Activated CD4-positive, alpha-beta T cell treated with anti-CD3 and anti-CD28 coated beads, Interleukin-2, amount 10 ng/mL, durations not matched to agents 7 days and 5 days (primary cell): ENCODE results near the gene DAPP1. TPM values are rescaled to one million over a fixed set of nuclear protein-coding genes. Genes with fewer than 3 reads are reported as not detected.
A peak's percentile ranks its signal among the peaks of the same experiment; 100 is the strongest.

ENCODE experiments used
- CTCF ChIA-PET: fragments of 350-600 bp; sonication (Branson Sonifier 250); formaldehyde crosslinking; loops from one replicate; lab custom pipeline; 2021; ENCODE audit warnings: antibody characterized with exemption; lab: Charles Lee
- POLR2A ChIA-PET: fragments of 350-600 bp; sonication (Branson Sonifier 250); formaldehyde crosslinking; loops from one replicate; lab custom pipeline; 2021; ENCODE audit warnings: antibody characterized with exemption; lab: Charles Lee
- DNase-seq: peaks from one replicate; pipeline ENCODE4 v3.0.0-alpha.2; 2020
- H3K27ac Mint-ChIP-seq: one replicate; pipeline ENCODE4 v1.8.0; 2021; ENCODE audit warnings: mild to moderate bottlenecking, moderate library complexity, mixed read lengths
- H3K27me3 Mint-ChIP-seq: one replicate; pipeline ENCODE4 v1.8.0; 2021; ENCODE audit warnings: mixed read lengths
- H3K36me3 Mint-ChIP-seq: one replicate; pipeline ENCODE4 v1.8.0; 2021; ENCODE audit warnings: low read depth, mixed read lengths
- H3K4me1 Mint-ChIP-seq: one replicate; pipeline ENCODE4 v1.8.0; 2021; ENCODE audit warnings: mixed read lengths
- H3K4me3 Mint-ChIP-seq: one replicate; pipeline ENCODE4 v1.8.0; 2021; ENCODE audit warnings: mild to moderate bottlenecking, moderate library complexity, mixed read lengths
- H3K9me3 Mint-ChIP-seq: one replicate; pipeline ENCODE4 v1.8.0; 2021; ENCODE audit warnings: mixed read lengths
- total RNA-seq, 2 experiments: library from RNA; stranded (reverse); gene quantifications; one replicate each; pipeline ENCODE4 v1.2.3, GENCODE V29; 2021

Gene DAPP1
- total RNA-seq, 2 experiments from 2014 or later: 39.5 TPM

DNA sequence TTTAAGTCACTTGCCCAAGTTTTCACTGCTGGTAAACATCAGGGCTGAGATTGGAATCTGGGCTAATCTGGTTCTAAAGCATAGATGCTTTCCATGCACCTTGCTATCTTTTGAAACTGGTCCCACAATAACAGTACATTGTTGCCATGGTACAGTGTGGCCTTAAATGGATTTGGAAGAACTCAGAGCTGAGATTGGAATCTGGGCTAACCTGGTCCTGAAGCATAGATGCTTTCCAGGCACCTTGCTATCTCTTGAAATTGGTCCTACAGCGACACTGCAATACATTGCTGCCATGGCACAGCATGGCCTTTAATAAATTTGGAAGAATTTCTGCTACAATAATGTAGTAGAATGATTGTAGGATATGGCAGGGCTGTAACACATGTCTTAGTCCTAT, 28.6 kb downstream of the DAPP1 start:
- Mint-ChIP-seq H3K36me3 (peaks cover 81% of the 10 kb centered on the region), H3K27ac (peak overlapping the region; percentile 97)

DNA sequence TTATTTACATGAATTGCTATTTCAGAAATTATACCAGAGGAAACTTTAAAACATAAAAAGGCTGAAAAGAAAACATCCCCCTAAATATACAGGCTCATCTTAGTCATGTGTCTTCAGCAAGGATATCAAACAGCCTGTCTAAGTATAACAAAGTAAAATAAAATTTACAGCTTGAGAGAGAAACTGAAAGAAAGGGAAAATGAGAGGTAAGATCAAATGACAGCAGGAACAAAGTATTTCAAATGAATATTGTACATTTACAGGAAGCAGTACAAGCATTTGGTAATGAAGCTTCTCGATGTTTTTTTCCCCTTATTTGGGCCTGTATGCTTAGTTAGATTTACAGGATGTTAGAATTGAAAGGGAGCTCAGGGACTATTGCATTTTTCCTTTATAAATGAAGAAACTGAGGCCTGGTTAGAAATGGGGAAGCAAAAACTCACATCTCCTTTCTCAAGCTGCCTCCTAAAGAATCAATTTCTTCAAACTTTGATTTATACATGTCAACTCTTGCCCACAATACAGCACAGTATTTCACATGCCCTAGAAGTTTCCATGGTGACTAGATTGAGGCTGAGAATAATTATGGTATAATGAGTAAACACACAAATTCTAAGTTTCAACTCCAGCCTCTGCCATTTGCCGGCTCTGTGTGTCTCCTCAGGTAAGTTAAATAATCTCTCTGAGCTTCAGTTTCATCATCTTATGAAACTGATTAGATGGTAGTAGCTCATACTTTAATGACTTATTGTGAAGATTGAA, 29.3 kb downstream of the DAPP1 start:
- Mint-ChIP-seq H3K4me1 (peaks cover 68% of the 10 kb centered on the region), H3K4me3 (peak overlapping the region; percentile 14), H3K27me3 (no peaks in the 10 kb centered on the region), H3K9me3 (peaks cover 3% of the 10 kb centered on the region), H3K27ac (peak overlapping the region; percentile 97), H3K36me3 (peaks cover 78% of the 10 kb centered on the region)
- no peak for DNase-seq
- ChIA-PET POLR2A (interaction anchor here (1.8 kb wide), 1 partner anchor 29 kb away, joined by 5 read pairs; the partner anchor contains the start of gene DAPP1), CTCF (interaction anchor here (0.9 to 3.1 kb wide), 13 partner anchors 8 to 103 kb away, joined by 3 to 11 read pairs (median 5); no protein-coding TSS in a partner anchor)

More for the DNA sequence above, 28.6 kb downstream of the DAPP1 start:
- H3K4me1 Mint-ChIP-seq: peaks cover 66% of the 10 kb centered on the region
- no peaks in the 10 kb centered on the region for H3K27me3 Mint-ChIP-seq
- POLR2A ChIA-PET: no interaction called here
- CTCF ChIA-PET: interaction anchor here (1.1 to 3.1 kb wide), 7 partner anchors 9 to 103 kb away, joined by 3 to 11 read pairs (median 5); no protein-coding TSS in a partner anchor
- H3K4me3 Mint-ChIP-seq: no peak overlapping the region
- peaks cover 3% of the 10 kb centered on the region for H3K9me3 Mint-ChIP-seq
- no peak for DNase-seq

DNA sequence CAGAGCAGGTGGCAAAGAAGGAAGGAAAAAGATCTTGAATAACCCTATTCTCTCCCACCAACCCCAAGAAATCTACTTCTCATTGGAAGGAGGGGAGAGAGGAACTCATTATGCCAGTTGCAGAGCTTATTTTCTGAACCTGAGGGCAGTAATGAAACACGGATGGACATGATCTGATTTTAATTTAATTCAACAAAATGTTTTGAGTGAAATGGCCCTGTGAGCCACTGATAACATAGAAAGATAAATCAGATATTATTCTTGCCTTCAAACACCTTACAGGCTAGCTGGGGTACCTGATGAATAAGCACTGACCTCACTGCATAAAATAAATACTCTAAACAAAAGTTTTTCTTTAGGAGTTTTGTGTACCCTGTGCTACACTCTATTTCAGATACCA, 30.3 kb downstream of the DAPP1 start:
- Mint-ChIP-seq H3K27ac (peak overlapping the region; percentile 97), H3K9me3 (peaks cover 3% of the 10 kb centered on the region), H3K27me3 (no peaks in the 10 kb centered on the region), H3K36me3 (peaks cover 69% of the 10 kb centered on the region), H3K4me3 (peak overlapping the region; percentile 55), H3K4me1 (peaks cover 71% of the 10 kb centered on the region)
- POLR2A ChIA-PET: interaction anchor here (1.8 kb wide), 1 partner anchor 30 kb away, joined by 5 read pairs; the partner anchor contains the start of gene DAPP1
- no peak for DNase-seq
- CTCF ChIA-PET: interaction anchor here (1.2 to 3.1 kb wide), 9 partner anchors 9 to 102 kb away, joined by 4 to 11 read pairs (median 5); no protein-coding TSS in a partner anchor

DNA sequence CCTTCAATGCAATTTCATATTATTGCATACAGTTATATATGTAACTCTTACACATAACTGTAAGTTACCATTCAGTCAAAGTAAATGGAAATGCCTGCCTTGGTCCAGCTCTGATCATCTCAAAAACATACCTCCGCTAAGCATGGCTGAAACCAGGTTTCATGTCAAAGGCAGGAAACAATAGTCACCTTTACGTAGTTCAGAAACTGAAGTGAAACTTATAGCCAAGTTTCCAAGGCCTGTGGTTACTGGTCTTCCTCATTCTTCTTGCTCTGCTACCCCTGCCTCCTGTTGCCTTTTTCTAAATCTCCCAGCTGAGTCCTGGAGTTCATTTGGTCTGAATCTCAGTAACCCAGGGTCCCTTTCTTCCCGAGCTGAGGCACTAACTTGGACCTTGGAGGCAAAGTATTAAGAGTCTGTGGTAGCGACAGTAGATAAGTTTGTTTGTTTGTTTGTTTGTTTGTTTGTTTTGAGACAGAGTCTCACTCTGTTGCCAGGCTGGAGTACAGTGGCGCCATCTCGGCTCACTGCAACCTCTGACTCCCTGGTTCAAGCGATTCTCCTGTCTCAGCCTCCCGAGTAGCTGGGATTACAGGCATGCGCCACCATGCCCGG, 30.8 kb downstream of the DAPP1 start:
- ChIA-PET CTCF (interaction anchor here (0.8 to 3.1 kb wide), 9 partner anchors 9 to 101 kb away, joined by 3 to 11 read pairs (median 5); no protein-coding TSS in a partner anchor), POLR2A (interaction anchor here (1.8 kb wide), 1 partner anchor 31 kb away, joined by 5 read pairs; the partner anchor contains the start of gene DAPP1)
- Mint-ChIP-seq H3K4me1 (peaks cover 77% of the 10 kb centered on the region), H3K27me3 (no peaks in the 10 kb centered on the region), H3K4me3 (peak overlapping the region; percentile 55), H3K36me3 (peaks cover 63% of the 10 kb centered on the region), H3K9me3 (peaks cover 3% of the 10 kb centered on the region), H3K27ac (peak overlapping the region; percentile 97)
- DNase-seq: peak; percentile 47

DNA sequence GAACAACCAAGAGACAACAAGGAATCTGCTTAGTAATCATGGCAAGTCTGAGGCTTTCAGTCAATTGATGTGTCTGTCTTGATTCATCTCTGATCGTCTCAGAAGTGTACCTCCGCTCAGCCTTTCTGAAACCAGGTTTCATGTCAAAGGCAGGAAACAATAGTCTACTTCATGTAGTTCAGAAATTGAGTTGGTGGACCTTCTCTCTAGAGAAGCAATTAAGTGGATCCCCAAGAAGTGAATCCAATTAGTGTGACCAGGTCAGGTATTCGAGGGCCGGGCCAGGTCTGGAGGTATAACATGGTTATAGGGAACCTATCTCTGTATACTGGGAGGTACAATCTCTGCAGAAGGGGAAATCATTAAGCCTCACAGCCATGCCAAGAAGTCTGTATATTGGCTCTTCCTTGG, 32.0 kb downstream of the DAPP1 start:
- Mint-ChIP-seq H3K4me3 (peak overlapping the region; percentile 1), H3K27ac (peak overlapping the region; percentile 97), H3K36me3 (peaks cover 61% of the 10 kb centered on the region), H3K4me1 (peaks cover 82% of the 10 kb centered on the region), H3K9me3 (peaks cover 3% of the 10 kb centered on the region), H3K27me3 (no peaks in the 10 kb centered on the region)
- ChIA-PET POLR2A (no interaction called here), CTCF (interaction anchor here (3.1 kb wide), 1 partner anchor 37 kb away, joined by 11 read pairs; no protein-coding TSS in a partner anchor)
- DNase-seq: peak; percentile 42

DNA sequence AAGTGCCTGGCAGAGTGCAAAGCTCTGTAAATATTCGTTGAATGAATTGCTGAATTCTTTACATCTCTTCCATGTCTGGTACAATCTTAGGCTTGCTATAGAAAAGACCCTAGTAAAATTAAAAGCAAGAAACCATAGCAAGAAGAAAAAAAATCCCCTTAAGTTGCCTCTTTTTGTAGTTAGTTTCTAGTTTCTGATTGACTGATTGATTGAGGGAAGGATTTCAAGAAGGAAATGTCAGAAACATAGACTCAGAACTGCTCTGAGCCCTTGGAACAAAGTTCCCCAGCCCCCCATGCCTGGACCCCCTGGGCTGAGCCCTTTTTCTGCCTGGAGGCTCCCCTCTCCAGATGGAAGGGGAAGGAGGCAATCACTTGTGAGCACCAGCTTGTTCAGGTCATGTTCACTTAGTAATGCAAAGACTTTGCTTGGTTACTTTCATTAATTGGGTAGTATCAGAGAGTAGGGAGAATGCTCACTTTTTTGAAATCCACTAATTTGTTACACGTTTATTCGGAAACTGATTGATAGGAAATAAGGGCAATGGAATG, 35.6 kb downstream of the DAPP1 start:
- peaks cover 85% of the 10 kb centered on the region for H3K4me1 Mint-ChIP-seq
- H3K27ac Mint-ChIP-seq: peak overlapping the region; percentile 84
- peaks cover 70% of the 10 kb centered on the region for H3K36me3 Mint-ChIP-seq
- H3K27me3 Mint-ChIP-seq: no peaks in the 10 kb centered on the region
- peaks cover 9% of the 10 kb centered on the region for H3K9me3 Mint-ChIP-seq
- CTCF ChIA-PET: interaction anchor here (1.3 kb wide), 1 partner anchor 14 kb away, joined by 3 read pairs; no protein-coding TSS in a partner anchor
- POLR2A ChIA-PET: interaction anchor here (0.7 kb wide), 1 partner anchor 30 kb away, joined by 3 read pairs; no protein-coding TSS in a partner anchor
- DNase-seq: no peak
- no peak overlapping the region for H3K4me3 Mint-ChIP-seq

DNA sequence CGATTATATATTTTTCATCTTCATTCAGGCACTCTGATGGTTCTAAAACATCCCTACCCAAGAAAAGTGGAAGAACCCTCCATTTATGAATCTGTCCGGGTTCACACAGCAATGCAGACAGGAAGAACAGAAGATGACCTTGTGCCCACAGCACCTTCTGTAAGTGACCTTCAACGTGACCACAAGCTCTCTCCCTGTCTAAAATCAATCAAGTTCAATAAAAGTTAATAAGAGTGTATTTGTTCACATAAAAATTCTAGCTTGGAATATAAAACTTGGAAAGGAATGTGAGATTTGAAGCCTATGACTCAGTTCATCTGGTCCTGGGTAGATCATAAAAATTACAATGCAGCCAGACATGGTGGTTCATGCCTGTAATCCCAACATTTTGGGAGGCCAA, 36.6 kb downstream of the DAPP1 start:
- ChIA-PET POLR2A (no interaction called here), CTCF (interaction anchor here (0.9 to 1.6 kb wide), 4 partner anchors 14 to 52 kb away, joined by 3 read pairs; no protein-coding TSS in a partner anchor)
- no peak overlapping the region for H3K4me3 Mint-ChIP-seq
- no peak for DNase-seq
- peaks cover 80% of the 10 kb centered on the region for H3K4me1 Mint-ChIP-seq
- H3K9me3 Mint-ChIP-seq: peaks cover 9% of the 10 kb centered on the region
- H3K36me3 Mint-ChIP-seq: peaks cover 71% of the 10 kb centered on the region
- no peak overlapping the region for H3K27ac Mint-ChIP-seq
- no peaks in the 10 kb centered on the region for H3K27me3 Mint-ChIP-seq

DNA sequence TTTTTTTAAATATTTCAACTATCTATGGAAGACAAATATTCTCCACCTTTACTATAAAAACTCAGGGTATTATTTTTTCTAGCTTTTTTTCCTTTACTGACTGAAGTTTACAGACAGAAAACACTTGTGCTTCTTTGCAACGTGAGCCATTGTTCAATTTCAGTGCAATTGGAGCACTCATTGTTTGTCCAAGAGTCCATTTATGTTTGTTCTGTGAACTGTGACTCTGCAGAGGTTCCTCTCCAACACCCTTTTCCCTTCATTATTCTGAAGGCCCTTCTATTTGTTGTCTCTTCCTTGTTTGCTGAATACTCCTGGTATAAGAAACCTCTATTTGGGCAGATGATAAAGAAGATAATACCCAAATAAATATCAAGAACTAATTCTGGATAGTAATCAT, 37.4 kb downstream of the DAPP1 start:
- POLR2A ChIA-PET: no interaction called here

DNA sequence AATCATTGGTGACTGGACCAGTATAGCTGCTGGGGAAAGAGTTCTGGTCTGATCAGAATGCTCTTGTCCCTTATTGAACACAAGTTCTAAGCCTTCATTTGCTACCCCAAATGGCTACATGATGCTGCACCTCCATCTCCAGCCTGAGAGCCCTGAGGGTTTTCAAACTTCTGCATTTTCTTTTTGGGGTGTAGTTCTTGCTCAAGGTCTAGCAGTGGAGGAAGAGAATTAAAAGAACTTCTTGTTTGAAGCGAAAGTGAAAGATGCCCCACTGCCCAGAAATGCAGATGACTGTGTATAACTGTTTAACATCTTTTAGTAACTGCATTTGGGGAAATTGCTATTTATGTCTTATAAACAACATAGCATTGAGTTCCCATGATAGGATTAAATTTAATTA, 39.1 kb downstream of the DAPP1 start:
- H3K4me1 Mint-ChIP-seq: peaks cover 69% of the 10 kb centered on the region
- peaks cover 6% of the 10 kb centered on the region for H3K9me3 Mint-ChIP-seq
- H3K27me3 Mint-ChIP-seq: no peaks in the 10 kb centered on the region
- ChIA-PET CTCF (interaction anchor here (1.2 to 1.5 kb wide), 3 partner anchors 10 to 58 kb away, joined by 3 to 4 read pairs (median 3); no protein-coding TSS in a partner anchor), POLR2A (interaction anchor here (0.7 kb wide), 1 partner anchor 44 kb away, joined by 5 read pairs; no protein-coding TSS in a partner anchor)
- peak overlapping the region; percentile 33 for H3K4me3 Mint-ChIP-seq
- peaks cover 66% of the 10 kb centered on the region for H3K36me3 Mint-ChIP-seq
- DNase-seq: peak; percentile 51
- peak overlapping the region; percentile 86 for H3K27ac Mint-ChIP-seq

More for the DNA sequence above, 37.4 kb downstream of the DAPP1 start:
- H3K4me3 Mint-ChIP-seq: no peak overlapping the region
- CTCF ChIA-PET: interaction anchor here (0.7 to 1.6 kb wide), 5 partner anchors 8 to 52 kb away, joined by 3 read pairs; no protein-coding TSS in a partner anchor
- H3K4me1 Mint-ChIP-seq: peaks cover 74% of the 10 kb centered on the region
- H3K27me3 Mint-ChIP-seq: no peaks in the 10 kb centered on the region
- DNase-seq: no peak
- H3K9me3 Mint-ChIP-seq: peaks cover 9% of the 10 kb centered on the region
- no peak overlapping the region for H3K27ac Mint-ChIP-seq
- H3K36me3 Mint-ChIP-seq: peaks cover 66% of the 10 kb centered on the region

DNA sequence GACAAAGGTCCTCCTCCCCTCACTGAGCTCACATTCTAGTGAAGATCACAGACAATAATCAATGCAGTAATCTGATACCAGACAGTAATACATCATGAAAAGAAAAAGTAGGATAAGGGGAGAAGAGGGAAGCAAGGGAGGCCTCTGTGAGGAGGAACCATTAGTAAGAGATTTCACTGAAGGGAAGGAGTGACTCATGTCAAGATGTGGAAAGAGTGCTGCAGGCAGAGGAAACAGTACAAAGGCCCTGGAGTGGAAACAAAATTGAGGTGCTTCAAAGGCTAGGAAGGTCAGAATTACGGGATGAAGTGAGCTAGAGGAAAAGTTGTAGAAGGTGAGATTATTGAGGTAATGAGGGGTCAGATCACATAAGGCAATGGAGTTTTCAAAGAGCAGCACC, 39.5 kb downstream of the DAPP1 start:
- H3K36me3 Mint-ChIP-seq: peaks cover 64% of the 10 kb centered on the region
- CTCF ChIA-PET: interaction anchor here (0.8 to 1.9 kb wide), 5 partner anchors 9 to 57 kb away, joined by 3 to 6 read pairs (median 4); no protein-coding TSS in a partner anchor
- peak overlapping the region; percentile 83 for H3K27ac Mint-ChIP-seq
- POLR2A ChIA-PET: interaction anchor here (0.7 kb wide), 1 partner anchor 45 kb away, joined by 5 read pairs; no protein-coding TSS in a partner anchor
- peaks cover 69% of the 10 kb centered on the region for H3K4me1 Mint-ChIP-seq
- H3K27me3 Mint-ChIP-seq: no peaks in the 10 kb centered on the region
- peaks cover 6% of the 10 kb centered on the region for H3K9me3 Mint-ChIP-seq
- DNase-seq: peak; percentile 30
- peak overlapping the region; percentile 13 for H3K4me3 Mint-ChIP-seq

DNA sequence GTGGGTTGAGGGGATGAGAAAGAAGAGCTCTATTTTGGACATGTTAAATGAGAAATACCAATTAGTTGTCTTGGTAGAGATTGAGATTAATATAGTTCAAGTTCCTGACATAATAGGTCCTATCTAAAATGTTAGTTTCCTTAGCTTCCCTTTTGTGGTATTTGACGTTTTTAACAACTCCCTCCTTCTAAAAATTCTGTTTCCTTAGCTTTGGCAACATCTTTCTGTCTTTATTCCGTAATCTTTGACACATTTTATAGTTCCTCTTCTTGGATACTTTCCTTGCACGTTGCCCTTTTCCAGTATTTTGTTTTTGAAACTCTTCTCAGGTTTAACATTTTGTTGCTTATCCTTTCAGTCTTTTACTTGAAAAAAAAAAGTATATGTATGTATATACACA, 40.7 kb downstream of the DAPP1 start:
- ChIA-PET CTCF (interaction anchor here (1.9 kb wide), 1 partner anchor 12 kb away, joined by 6 read pairs; no protein-coding TSS in a partner anchor), POLR2A (interaction anchor here (0.9 kb wide), 1 partner anchor 9 kb away, joined by 3 read pairs; no protein-coding TSS in a partner anchor)
- Mint-ChIP-seq H3K4me3 (no peak overlapping the region), H3K27me3 (no peaks in the 10 kb centered on the region), H3K9me3 (peaks cover 6% of the 10 kb centered on the region), H3K4me1 (peaks cover 72% of the 10 kb centered on the region), H3K36me3 (peaks cover 75% of the 10 kb centered on the region), H3K27ac (peak overlapping the region; percentile 51)
- no peak for DNase-seq

DNA sequence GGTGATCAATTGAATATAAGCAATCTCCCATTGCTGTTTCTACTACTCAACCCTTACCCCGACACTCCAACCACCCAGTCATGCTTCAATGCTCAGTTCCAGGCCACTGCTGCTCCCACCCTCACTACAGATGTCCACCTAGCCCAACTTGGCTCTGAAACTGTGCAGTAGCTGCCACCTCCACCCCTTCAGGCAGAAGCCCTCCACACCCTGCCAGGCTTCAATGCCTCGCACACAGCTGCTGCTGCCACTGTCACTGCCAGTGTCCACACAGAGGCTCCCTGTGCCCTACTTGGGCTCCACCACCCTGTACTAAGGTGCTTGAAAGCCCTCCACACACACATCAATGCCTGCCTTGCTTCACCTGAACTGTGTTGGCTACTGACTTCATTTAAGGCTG, 43.0 kb downstream of the DAPP1 start:
- Mint-ChIP-seq H3K9me3 (peaks cover 3% of the 10 kb centered on the region), H3K4me1 (peaks cover 57% of the 10 kb centered on the region), H3K36me3 (peaks cover 74% of the 10 kb centered on the region), H3K4me3 (no peak overlapping the region), H3K27me3 (no peaks in the 10 kb centered on the region), H3K27ac (peak overlapping the region; percentile 65)
- POLR2A ChIA-PET: no interaction called here
- CTCF ChIA-PET: no interaction called here
- DNase-seq: no peak
